Measurements from ENCODE around the gene CLCF1. TPM values are rescaled to one million over a fixed set of nuclear protein-coding genes. Genes with fewer than 3 reads are reported as not detected.

CLCF1 gene
- total RNA-seq, 1 donor from 2014 or later, result not detected

DNA sequence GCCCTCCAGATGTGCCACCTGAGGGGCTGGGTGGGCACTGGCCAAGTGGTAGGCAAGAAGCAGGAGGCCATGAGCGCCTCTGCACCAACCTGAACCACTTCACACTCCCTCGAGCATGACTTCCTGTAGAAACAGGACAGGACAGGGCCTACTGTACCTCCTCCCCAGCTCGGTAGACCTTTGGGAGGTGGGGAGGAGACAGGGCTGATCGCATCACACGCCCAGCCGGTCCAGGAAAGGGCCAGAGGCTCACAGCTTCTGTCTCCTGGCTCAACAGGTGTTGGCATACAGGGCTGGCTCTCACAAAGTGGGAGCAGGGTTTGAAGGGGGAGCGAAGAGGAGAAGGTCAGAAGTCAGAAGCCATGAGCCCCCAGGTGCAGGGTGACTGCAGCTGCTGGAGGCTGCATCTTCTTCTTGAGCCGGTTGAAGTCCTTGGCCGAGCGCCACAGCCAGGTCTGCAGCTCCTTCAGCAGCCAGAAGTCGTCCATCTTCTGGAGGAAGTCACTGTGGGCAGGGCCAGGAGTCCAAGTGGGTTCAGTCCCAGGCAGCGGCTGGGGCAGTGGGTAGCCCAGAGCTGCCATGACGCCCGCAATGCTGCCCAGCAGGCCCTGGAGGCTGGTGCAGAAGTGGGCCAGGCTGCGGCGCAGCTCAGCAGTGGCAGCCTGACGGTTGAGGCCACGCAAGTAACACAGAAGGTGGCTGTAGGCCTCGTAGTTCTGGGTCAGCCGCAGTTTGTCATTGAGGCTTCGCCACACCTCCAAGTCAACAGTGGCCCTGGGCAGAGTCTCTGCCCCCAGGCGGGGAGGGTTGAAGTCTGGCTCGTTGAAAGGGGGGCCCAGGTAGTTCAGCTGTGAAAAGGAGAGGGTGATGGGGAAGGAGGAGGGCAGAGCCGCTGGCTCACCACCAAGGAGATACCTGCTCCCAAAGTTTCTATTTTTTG, 8.3 kb downstream of the CLCF1 start:
- TF ChIP-seq, protein P1, sequence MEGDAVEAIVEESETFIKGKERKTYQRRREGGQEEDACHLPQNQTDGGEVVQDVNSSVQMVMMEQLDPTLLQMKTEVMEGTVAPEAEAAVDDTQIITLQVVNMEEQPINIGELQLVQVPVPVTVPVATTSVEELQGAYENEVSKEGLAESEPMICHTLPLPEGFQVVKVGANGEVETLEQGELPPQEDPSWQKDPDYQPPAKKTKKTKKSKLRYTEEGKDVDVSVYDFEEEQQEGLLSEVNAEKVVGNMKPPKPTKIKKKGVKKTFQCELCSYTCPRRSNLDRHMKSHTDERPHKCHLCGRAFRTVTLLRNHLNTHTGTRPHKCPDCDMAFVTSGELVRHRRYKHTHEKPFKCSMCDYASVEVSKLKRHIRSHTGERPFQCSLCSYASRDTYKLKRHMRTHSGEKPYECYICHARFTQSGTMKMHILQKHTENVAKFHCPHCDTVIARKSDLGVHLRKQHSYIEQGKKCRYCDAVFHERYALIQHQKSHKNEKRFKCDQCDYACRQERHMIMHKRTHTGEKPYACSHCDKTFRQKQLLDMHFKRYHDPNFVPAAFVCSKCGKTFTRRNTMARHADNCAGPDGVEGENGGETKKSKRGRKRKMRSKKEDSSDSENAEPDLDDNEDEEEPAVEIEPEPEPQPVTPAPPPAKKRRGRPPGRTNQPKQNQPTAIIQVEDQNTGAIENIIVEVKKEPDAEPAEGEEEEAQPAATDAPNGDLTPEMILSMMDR (IDR thresholded peaks at IDR 0.05; ENCODE audit: partially characterized antibody, unreplicated experiment), result no peak
- H3K36me3 Mint-ChIP-seq (ENCODE audit: unreplicated experiment), result no peaks in the 10 kb centered on the region
- no peaks in the 10 kb centered on the region for H3K4me1 Mint-ChIP-seq (ENCODE audit: low read depth, unreplicated experiment)
- H3K4me3 Mint-ChIP-seq (ENCODE audit: unreplicated experiment), result no peak overlapping the region
- no peak for DNase-seq
- peaks cover 10% of the 10 kb centered on the region for H3K27me3 Mint-ChIP-seq (ENCODE audit: unreplicated experiment)
- H3K27ac Mint-ChIP-seq (ENCODE audit: unreplicated experiment), result no peak overlapping the region
- H3K9me3 Mint-ChIP-seq (ENCODE audit: unreplicated experiment), result peaks cover 5% of the 10 kb centered on the region

DNA sequence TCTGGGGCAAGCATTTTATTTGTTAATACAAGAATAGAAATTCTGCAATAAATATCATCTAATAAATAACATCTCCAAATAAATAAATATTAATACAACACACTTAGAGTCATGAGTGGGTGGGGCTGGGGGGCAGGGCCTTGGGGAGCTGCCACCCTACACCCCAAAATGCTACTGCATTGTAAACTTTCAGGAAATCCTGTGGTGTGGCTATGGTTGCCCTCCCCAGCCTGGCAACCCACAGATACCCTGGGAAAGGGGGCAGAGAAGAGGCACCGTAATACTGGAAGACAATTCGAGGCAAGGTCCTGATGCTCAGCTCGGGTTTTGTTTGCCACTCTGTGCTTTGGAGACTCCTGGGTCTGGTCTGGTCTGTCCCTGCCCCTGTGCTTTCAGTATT, 9.2 kb downstream of the CLCF1 start:
- no peaks in the 10 kb centered on the region for H3K4me1 Mint-ChIP-seq (ENCODE audit: low read depth, unreplicated experiment)
- no peak overlapping the region for H3K4me3 Mint-ChIP-seq (ENCODE audit: unreplicated experiment)
- H3K27me3 Mint-ChIP-seq (ENCODE audit: unreplicated experiment), result peaks cover 11% of the 10 kb centered on the region

GRCh38 chr11:67357831-67358670, 15.3 kb downstream of the CLCF1 start:
- H3K27ac Mint-ChIP-seq (ENCODE audit: unreplicated experiment), result no peak overlapping the region

More for the DNA sequence above, 9.2 kb downstream of the CLCF1 start:
- TF ChIP-seq, protein P1 (IDR thresholded peaks at IDR 0.05; ENCODE audit: partially characterized antibody, unreplicated experiment), result no peak
- no peak overlapping the region for H3K27ac Mint-ChIP-seq (ENCODE audit: unreplicated experiment)
- H3K36me3 Mint-ChIP-seq (ENCODE audit: unreplicated experiment), result no peaks in the 10 kb centered on the region
- no peak for DNase-seq
- peaks cover 5% of the 10 kb centered on the region for H3K9me3 Mint-ChIP-seq (ENCODE audit: unreplicated experiment)

GRCh38 chr11:67356864-67357561, 16.4 kb downstream of the CLCF1 start:
- no peak overlapping the region for H3K27ac Mint-ChIP-seq (ENCODE audit: unreplicated experiment)

More at GRCh38 chr11:67357831-67358670, 15.3 kb downstream of the CLCF1 start:
- no peak for DNase-seq
- Mint-ChIP-seq H3K27me3 (ENCODE audit: unreplicated experiment) (peaks cover 20% of the 10 kb centered on the region), H3K9me3 (ENCODE audit: unreplicated experiment) (peaks cover 10% of the 10 kb centered on the region), H3K4me1 (ENCODE audit: low read depth, unreplicated experiment) (peaks cover 9% of the 10 kb centered on the region), H3K36me3 (ENCODE audit: unreplicated experiment) (no peaks in the 10 kb centered on the region), H3K4me3 (ENCODE audit: unreplicated experiment) (no peak overlapping the region)
- TF ChIP-seq, protein P1 (IDR thresholded peaks at IDR 0.05; ENCODE audit: partially characterized antibody, unreplicated experiment), result no peak

More at GRCh38 chr11:67356864-67357561, 16.4 kb downstream of the CLCF1 start:
- TF ChIP-seq, protein P1 (IDR thresholded peaks at IDR 0.05; ENCODE audit: partially characterized antibody, unreplicated experiment), result peak; percentile 91
- peak; percentile 80 for DNase-seq
- Mint-ChIP-seq H3K27me3 (ENCODE audit: unreplicated experiment) (peaks cover 20% of the 10 kb centered on the region), H3K9me3 (ENCODE audit: unreplicated experiment) (peaks cover 9% of the 10 kb centered on the region), H3K4me1 (ENCODE audit: low read depth, unreplicated experiment) (peaks cover 11% of the 10 kb centered on the region), H3K4me3 (ENCODE audit: unreplicated experiment) (no peak overlapping the region), H3K36me3 (ENCODE audit: unreplicated experiment) (no peaks in the 10 kb centered on the region)
